ENCODE data around the gene RNF151.

Gene RNF151

DNA sequence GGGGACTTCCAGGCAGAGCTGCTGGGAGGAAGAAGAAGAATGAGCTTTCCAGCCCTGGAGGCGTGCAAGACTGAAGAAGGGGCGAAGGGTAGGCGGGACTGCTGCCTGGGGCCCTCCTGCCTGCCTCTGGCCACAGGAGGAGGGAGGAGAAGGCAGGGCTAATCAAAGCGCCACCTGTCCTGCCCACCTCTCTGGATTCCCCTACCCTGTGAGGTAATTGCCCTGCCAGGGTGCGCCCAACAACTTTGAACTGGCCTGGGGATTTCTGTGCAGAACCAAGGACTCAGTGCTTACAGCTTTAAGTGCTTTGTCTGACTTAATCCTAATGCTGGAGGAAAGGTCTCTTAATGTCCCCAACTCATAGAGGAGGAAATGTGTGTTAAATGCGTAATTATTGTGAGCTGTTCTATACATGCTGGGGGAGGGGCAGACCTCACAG is 14.8 kb downstream of the RNF151 start, which contains the start of gene NOXO1:
NOXO1 (minus strand) TSS at position 72 of the 439 bp plus-strand sequence. CDS start 290 bp downstream, outside the sequence.
- H3K4me3 ChIP-seq (replicated peaks; ENCODE audit: low read depth, low read length), result no peak within 1 kb of the TSS

DNA sequence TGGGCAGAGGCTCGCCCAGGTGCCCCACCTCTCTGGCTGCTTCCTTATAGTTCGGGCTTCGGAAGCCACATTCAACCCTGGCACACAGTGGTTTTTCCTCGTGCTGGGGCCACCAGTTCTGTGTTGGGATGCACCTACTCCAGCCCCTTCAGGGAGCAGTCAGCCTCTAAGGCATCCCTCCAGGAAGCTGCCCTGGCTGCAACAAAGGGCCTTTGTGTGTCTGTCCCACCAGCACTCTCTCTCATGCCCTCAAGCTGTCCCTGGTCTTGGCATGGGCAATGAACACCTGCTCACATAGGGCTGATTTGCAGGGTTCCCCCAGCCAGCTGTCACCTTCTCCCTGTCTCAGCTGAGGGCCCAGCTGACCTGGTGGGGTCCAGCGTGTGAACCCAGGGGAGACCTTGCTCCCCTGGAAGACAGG is 15.4 kb downstream of the RNF151 start:
- TF ChIP-seq, protein P1, sequence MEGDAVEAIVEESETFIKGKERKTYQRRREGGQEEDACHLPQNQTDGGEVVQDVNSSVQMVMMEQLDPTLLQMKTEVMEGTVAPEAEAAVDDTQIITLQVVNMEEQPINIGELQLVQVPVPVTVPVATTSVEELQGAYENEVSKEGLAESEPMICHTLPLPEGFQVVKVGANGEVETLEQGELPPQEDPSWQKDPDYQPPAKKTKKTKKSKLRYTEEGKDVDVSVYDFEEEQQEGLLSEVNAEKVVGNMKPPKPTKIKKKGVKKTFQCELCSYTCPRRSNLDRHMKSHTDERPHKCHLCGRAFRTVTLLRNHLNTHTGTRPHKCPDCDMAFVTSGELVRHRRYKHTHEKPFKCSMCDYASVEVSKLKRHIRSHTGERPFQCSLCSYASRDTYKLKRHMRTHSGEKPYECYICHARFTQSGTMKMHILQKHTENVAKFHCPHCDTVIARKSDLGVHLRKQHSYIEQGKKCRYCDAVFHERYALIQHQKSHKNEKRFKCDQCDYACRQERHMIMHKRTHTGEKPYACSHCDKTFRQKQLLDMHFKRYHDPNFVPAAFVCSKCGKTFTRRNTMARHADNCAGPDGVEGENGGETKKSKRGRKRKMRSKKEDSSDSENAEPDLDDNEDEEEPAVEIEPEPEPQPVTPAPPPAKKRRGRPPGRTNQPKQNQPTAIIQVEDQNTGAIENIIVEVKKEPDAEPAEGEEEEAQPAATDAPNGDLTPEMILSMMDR (IDR thresholded peaks at IDR 0.05; ENCODE audit: low read length, missing control alignments), result no peak
- DNase-seq (ENCODE audit: low read depth), result no peak
- H3K4me3 ChIP-seq (replicated peaks; ENCODE audit: low read depth, low read length), result no peak overlapping the region

More for the DNA sequence above, 14.8 kb downstream of the RNF151 start, which contains the start of gene NOXO1:
- TF ChIP-seq, protein P1 (IDR thresholded peaks at IDR 0.05; ENCODE audit: low read length, missing control alignments), result no peak
- no peak for DNase-seq (ENCODE audit: low read depth)

DNA sequence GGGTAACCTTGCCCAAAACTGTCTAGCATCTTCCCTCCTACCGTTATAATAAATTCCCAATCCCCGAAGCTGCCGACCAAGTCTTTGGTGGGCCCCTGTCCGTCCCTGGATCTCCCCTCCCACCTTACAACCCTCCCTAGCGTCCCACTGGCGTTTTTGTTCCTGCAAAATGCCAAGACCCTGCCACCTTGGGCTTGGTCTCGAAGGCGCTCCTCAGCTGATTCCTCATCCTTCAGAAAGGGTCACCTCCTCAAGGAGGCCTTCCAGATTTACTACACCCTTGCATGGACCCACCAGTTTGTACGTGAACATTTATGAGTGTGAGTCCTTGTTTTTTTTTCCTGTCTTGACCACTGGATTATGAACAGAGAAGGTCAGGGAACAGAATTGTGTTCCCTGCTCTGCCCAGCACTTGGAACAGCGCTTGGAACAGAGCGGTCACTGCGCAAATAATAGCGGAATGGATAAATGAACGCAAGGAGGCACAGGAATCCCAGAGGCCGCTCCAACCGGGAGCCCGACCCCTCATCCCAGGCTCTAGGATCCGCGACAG is 16.4 kb downstream of the RNF151 start:
- TF ChIP-seq, protein P1 (IDR thresholded peaks at IDR 0.05; ENCODE audit: low read length, missing control alignments), result no peak
- no peak for DNase-seq (ENCODE audit: low read depth)
- H3K4me3 ChIP-seq (replicated peaks; ENCODE audit: low read depth, low read length), result peak overlapping the region; percentile 51

DNA sequence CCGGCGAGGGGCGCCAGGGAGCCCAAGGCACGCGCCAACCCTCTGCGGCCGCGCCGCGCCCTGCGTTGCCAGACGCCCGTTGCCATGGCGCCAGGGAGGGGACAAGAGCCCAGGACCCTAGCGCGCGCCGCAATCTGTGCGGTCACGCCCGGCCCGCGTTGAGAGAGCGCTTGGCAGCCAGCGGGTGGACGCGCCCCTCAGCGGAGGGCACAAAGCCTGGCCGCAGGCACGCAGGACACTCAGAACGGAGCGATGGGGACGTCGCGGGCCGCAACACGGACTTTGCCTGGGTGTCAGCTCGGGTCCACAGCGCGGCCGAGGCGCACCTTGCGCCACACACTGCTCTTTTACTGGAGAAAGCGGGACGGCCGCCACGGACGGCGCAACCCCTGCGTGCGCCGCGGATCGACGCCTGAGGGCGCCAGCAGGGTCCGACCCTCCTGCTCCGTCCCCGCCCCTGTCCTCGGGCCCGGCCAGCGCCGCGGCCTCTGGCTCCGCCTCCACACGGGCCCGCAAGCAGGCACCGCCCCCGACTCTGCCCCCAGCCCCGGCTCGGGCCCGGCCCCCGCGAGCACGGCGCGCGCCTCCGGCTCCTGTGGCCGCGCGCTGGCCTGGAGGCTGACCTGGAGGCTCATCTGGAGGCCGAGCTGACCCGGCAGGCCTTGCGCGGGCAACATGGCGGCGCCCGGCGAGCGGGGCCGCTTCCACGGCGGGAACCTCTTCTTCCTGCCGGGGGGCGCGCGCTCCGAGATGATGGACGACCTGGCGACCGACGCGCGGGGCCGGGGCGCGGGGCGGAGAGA is 17.1 kb downstream of the RNF151 start, which contains the start of gene GFER:
GFER (plus strand) TSS at position 650 of the 803 bp plus-strand sequence; CDS start at position 676, 26 bp downstream.
- peak; percentile 96 for DNase-seq (ENCODE audit: low read depth)
- TF ChIP-seq, protein P1 (IDR thresholded peaks at IDR 0.05; ENCODE audit: low read length, missing control alignments), result peak; percentile 27
- peak within 1 kb of the TSS; percentile 73 for H3K4me3 ChIP-seq (replicated peaks; ENCODE audit: low read depth, low read length)

DNA sequence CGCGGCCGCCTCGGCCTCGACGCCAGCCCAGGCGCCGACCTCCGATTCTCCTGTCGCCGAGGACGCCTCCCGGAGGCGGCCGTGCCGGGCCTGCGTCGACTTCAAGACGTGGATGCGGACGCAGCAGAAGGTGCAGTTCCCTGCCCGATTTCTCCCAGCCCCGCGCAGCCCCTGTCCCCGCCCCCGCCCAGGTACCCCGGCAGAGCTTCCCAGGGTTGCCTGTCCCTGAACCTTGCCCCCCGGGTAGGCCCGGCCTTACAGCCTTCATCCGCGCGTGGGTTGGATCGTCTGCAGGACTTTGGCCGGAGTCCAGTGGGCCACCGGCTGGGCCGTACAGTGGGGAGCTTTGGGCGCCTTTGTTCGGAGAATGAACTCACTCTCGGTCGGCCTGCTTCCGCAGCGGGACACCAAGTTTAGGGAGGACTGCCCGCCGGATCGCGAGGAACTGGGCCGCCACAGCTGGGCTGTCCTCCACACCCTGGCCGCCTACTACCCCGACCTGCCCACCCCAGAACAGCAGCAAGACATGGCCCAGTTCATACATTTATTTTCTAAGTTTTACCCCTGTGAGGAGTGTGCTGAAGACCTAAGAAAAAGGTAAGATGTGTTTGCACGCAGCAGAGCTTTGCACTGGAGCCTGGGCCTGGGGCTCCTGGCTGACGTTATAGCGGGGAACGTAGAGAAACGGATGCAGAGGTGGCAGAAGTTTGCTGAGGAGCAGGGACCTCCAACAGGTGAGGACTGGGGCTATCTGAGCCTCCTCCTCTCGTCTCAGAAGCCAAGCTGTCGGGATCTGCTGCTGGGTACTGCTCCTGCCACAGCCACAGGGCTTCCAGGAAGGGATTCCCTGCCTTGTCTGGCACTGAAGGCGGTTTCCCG is 17.9 kb downstream of the RNF151 start:
- H3K4me3 ChIP-seq (replicated peaks; ENCODE audit: low read depth, low read length), result peak overlapping the region; percentile 73
- TF ChIP-seq, protein P1 (IDR thresholded peaks at IDR 0.05; ENCODE audit: low read length, missing control alignments), result no peak
- DNase-seq (ENCODE audit: low read depth), result no peak

DNA sequence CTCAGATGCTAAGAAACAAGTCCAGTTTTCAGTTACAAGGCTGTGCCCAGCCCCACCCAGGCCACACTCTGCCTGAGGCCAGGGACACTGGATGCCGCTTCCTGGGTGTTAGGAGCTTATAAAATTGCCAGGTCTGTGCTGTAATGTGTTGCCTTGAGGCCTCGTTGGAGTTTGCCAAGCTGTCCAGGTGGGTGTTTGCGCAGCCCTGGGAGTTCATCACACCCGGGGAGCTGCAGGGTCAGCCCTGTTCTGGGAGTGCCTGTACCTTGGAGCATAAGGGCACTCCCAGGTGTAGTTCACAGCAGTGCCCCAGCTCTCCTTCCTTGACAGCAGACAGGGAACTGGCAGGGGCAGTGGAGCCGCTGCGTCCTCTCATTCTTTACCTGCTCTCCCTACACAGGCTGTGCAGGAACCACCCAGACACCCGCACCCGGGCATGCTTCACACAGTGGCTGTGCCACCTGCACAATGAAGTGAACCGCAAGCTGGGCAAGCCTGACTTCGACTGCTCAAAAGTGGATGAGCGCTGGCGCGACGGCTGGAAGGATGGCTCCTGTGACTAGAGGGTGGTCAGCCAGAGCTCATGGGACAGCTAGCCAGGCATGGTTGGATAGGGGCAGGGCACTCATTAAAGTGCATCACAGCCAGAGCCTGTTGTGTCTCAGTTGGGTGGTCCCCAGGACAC is 19.0 kb downstream of the RNF151 start:
- no peak for DNase-seq (ENCODE audit: low read depth)
- TF ChIP-seq, protein P1 (IDR thresholded peaks at IDR 0.05; ENCODE audit: low read length, missing control alignments), result no peak
- peak overlapping the region; percentile 73 for H3K4me3 ChIP-seq (replicated peaks; ENCODE audit: low read depth, low read length)

Measured in fibroblast of pulmonary artery (primary cell).